IMR-90 (cell line): ENCODE data around the gene USH2A. TPM values are rescaled to one million over a fixed set of nuclear protein-coding genes. Genes with fewer than 3 reads are reported as not detected.

Experiments used
- NFE2L2 ChIP-seq: fragments of 150-350 bp; IDR thresholded peaks from 2 replicates; pipeline ENCODE4 v1.6.1; 2016; ENCODE audit warnings: low read depth, mild to moderate bottlenecking, low read length
- polyA plus RNA-seq, 3 experiments: library from polyadenylated mRNA; depleted of rRNA; stranded (reverse); fragments of >200 nt; gene quantifications; 2 replicates each; pipeline ENCODE4 v1.2.3, GENCODE V29; 2012; ENCODE audit warnings: low replicate concordance in 1 of 3
- total RNA-seq: library from RNA; depleted of rRNA; stranded (reverse); fragments of >200 nt; gene quantifications from 2 replicates; pipeline ENCODE4 v1.2.3, GENCODE V29; 2012
- TF ChIP-seq, protein P1 (sequence below): fragments of 150-350 bp; IDR thresholded peaks from 2 replicates; pipeline ENCODE4 v1.6.1; 2016; ENCODE audit warnings: low read depth, mild to moderate bottlenecking, low read length, moderate library complexity, borderline replicate concordance

The USH2A gene
- total and polyA plus RNA-seq, 2 of the 4 experiments (the other 2 are of a cell fraction), result under 0.01 to 0.02 TPM

DNA sequence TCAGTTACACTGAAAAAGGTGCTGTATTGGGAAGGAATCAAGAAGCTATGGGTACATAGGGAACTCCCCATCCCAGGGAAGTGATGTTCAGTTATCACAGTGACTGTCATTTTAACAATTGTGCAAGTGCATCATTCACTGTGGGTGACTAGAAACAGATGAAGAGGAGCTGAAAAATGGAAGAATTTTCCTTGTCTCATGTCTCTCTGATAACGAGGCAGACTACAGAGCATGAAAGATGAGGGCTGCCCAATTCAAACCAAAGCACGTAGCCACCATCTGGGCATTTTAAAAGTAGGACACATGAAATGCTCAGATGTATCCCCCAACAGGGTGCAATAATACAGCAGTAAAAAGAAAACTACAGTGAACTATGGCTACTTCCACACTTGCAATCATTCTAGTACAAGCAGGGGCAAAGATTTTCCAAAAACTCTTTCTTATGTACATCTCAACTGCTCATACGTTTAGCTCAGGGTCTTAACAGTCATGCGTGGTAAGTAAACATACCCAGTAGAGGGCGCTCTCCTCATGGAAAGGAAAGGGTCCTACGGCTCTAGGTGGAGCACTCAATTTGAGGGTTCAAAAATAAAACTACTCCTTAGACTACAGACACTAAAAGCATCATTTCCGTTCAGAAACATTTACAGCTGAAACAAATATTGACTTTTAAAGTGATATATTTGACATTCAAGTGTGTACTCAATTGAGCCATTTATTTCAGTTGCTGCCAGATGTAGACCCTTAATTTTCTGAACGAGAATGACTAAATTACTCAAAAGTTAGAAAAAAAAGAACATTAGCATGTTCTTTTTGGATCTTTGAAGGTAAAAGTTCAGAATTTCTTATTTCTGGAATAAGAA is 713.0 kb downstream of the USH2A start (continued):
- TF ChIP-seq, protein P1, sequence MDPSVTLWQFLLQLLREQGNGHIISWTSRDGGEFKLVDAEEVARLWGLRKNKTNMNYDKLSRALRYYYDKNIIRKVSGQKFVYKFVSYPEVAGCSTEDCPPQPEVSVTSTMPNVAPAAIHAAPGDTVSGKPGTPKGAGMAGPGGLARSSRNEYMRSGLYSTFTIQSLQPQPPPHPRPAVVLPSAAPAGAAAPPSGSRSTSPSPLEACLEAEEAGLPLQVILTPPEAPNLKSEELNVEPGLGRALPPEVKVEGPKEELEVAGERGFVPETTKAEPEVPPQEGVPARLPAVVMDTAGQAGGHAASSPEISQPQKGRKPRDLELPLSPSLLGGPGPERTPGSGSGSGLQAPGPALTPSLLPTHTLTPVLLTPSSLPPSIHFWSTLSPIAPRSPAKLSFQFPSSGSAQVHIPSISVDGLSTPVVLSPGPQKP, result no peak
- TF ChIP-seq NFE2L2, result no peak
